Loucy (cell line): ENCODE data around the gene SULT1E1.

Source experiments
- H2AFZ ChIP-seq: fragments of 200-600 bp; sonication (generic); 2 replicates; pipeline ENCODE4 v1.6.0; 2016; ENCODE audit warnings: antibody characterized with exemption, mild to moderate bottlenecking, low read length, moderate library complexity
- H3F3A ChIP-seq: fragments of 200-600 bp; 2 replicates; pipeline ENCODE4 v1.6.0; 2016; ENCODE audit warnings: antibody characterized with exemption, low read depth, mild to moderate bottlenecking
- H3K27me3 ChIP-seq: fragments of 200-600 bp; sonication (generic); 2 replicates; pipeline ENCODE4 v1.6.1; 2014; ENCODE audit warnings: low read length, mild to moderate bottlenecking; ENCODE audit not compliant: insufficient read depth, poor library complexity, severe bottlenecking
- H3K36me3 ChIP-seq: fragments of 200-600 bp; sonication (generic); 2 replicates; pipeline ENCODE4 v1.6.1; 2016; ENCODE audit warnings: low read length; ENCODE audit not compliant: insufficient read depth
- H3K4me1 ChIP-seq: fragments of 200-600 bp; sonication (generic); 2 replicates; pipeline ENCODE4 v1.5.1; 2014; ENCODE audit warnings: low read length, mild to moderate bottlenecking; ENCODE audit not compliant: insufficient read depth, poor library complexity, severe bottlenecking
- H3K4me2 ChIP-seq: fragments of 200-600 bp; sonication (generic); 2 replicates; pipeline ENCODE4 v1.6.0; 2014; ENCODE audit warnings: antibody characterized with exemption, low read length, low read depth, mild to moderate bottlenecking; ENCODE audit not compliant: poor library complexity, severe bottlenecking
- H3K4me3 ChIP-seq: fragments of 200-600 bp; sonication (generic); 2 replicates; pipeline ENCODE4 v1.5.1; 2014; ENCODE audit warnings: low read length, mild to moderate bottlenecking, mixed read lengths; ENCODE audit not compliant: poor library complexity, severe bottlenecking
- H3K79me2 ChIP-seq: fragments of 200-600 bp; sonication (generic); 2 replicates; pipeline ENCODE4 v1.6.1; 2014; ENCODE audit warnings: low read length; ENCODE audit not compliant: insufficient read depth
- H3K9ac ChIP-seq: fragments of 200-600 bp; sonication (generic); 2 replicates; pipeline ENCODE4 v1.6.0; 2014; ENCODE audit warnings: mild to moderate bottlenecking, low read depth, low read length, moderate library complexity; ENCODE audit not compliant: poor library complexity, severe bottlenecking
- H3K9me2 ChIP-seq: fragments of 200-600 bp; sonication (generic); replicated peaks from 2 replicates; pipeline ENCODE4 v1.6.1; 2016; ENCODE audit warnings: low read depth, low read length, mixed read lengths
- H3K9me3 ChIP-seq: fragments of 200-600 bp; sonication (generic); 2 replicates; pipeline ENCODE4 v1.6.1; 2014; ENCODE audit warnings: mild to moderate bottlenecking, antibody characterized with exemption, low read length, low read depth; ENCODE audit not compliant: insufficient read depth
- H4K20me1 ChIP-seq: fragments of 200-600 bp; sonication (generic); 2 replicates; pipeline ENCODE4 v1.6.0; 2014; ENCODE audit warnings: antibody characterized with exemption, low read length, mild to moderate bottlenecking; ENCODE audit not compliant: insufficient read depth, poor library complexity, severe bottlenecking
- CTCF ChIP-seq: fragments of 200-600 bp; sonication (generic); conservative IDR thresholded peaks from 2 replicates; pipeline ENCODE4 v1.5.1; 2014; ENCODE audit warnings: mild to moderate bottlenecking, antibody characterized with exemption, low read length
- EZH2phosphoT487 ChIP-seq: fragments of 200-600 bp; IDR thresholded peaks from 2 replicates; pipeline ENCODE4 v1.6.1; 2018; ENCODE audit warnings: antibody characterized with exemption, mild to moderate bottlenecking, moderate library complexity, borderline replicate concordance

SULT1E1 gene

DNA sequence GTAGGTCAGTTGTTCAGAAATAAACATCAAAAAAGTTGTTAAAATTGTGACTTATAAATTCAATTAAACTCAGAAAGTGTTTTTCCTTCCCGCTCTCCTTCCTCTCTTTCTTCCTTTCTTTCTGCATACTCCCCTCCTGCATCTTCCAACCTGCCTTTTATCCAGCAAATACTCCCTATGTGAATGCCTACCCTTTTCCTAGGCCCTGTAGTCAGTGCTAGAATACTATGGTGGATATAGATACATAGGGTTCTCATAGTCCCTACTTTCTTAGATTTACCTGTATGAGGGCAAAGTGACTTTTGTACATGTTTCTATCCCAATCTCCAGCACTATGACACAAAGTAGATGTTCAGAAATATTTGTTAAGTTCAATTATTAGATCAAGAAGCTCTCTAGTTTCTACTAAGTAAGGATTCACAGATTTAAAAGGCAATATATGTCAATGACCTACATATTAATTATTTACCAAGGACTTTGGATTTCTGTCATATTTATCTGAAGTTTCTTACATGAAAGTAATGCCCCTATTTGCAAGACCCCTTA, 732 bp downstream of the SULT1E1 start:
- H3K79me2 ChIP-seq: no peaks in the 10 kb centered on the region
- H3K36me3 ChIP-seq: no peaks in the 10 kb centered on the region
- H3K4me2 ChIP-seq: no peak overlapping the region
- H3K9me2 ChIP-seq: no peaks in the 10 kb centered on the region
- H3K9me3 ChIP-seq: no peaks in the 10 kb centered on the region
- TF ChIP-seq EZH2phosphoT487 (no peak), CTCF (no peak)
- H3K9ac ChIP-seq: no peak overlapping the region
- no peaks in the 10 kb centered on the region for H3K27me3 ChIP-seq
- H3F3A ChIP-seq: no peaks in the 10 kb centered on the region
- no peak overlapping the region for H2AFZ ChIP-seq
- H3K4me3 ChIP-seq: no peak overlapping the region
- H3K4me1 ChIP-seq: no peaks in the 10 kb centered on the region
- H4K20me1 ChIP-seq: no peaks in the 10 kb centered on the region

DNA sequence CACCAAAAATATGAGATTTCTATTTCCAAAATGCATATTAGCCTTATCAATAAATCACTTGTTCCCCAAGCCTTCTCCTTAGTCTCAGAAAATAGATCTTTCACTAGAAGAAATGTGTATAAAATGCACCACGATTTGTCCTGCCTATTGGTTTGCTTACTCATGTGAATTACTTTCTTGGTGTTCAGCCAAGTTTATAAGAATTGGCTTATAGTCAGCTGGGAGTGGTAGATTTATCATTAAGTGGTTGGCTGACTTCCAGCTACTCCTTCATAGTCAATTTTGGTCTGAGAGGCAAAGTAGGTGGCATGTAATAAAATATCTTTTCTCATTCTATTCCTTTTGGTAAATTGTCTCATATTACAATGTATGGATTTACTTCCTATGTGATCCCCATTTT, 1.3 kb downstream of the SULT1E1 start:
- Histone ChIP-seq H4K20me1 (no peaks in the 10 kb centered on the region), H3K9ac (no peak overlapping the region), H3K4me2 (no peak overlapping the region), H3F3A (no peaks in the 10 kb centered on the region), H3K27me3 (no peaks in the 10 kb centered on the region), H3K9me3 (no peaks in the 10 kb centered on the region), H3K9me2 (no peaks in the 10 kb centered on the region), H3K36me3 (no peaks in the 10 kb centered on the region), H3K4me1 (no peaks in the 10 kb centered on the region), H3K79me2 (no peaks in the 10 kb centered on the region), H3K4me3 (no peak overlapping the region), H2AFZ (no peak overlapping the region)
- no peak for TF ChIP-seq CTCF
- no peak for TF ChIP-seq EZH2phosphoT487

DNA sequence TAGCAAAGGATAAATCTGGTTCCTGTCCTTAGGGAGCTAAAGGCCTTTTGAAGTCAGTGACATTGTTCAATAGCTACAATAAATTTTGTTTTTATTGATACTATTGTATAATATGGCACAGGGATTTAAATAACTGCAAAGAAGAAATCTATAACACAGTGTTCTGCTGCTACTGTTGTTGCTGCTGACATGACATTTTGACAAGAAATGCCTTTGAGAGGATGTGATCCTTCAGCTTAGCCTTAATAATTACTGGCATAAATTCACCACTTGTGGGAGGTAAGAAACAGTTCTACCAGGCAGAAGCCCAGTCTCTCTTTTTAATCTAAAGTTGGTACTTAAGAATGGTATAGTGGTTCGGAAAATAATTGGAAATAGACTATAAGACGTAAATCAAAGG, 4.1 kb downstream of the SULT1E1 start:
- H3K36me3 ChIP-seq: no peaks in the 10 kb centered on the region
- no peaks in the 10 kb centered on the region for H3K9me2 ChIP-seq
- no peak overlapping the region for H2AFZ ChIP-seq
- H3K4me1 ChIP-seq: no peaks in the 10 kb centered on the region
- no peak overlapping the region for H3K9ac ChIP-seq
- no peaks in the 10 kb centered on the region for H4K20me1 ChIP-seq
- no peaks in the 10 kb centered on the region for H3F3A ChIP-seq
- TF ChIP-seq CTCF (no peak), EZH2phosphoT487 (no peak)
- no peak overlapping the region for H3K4me3 ChIP-seq
- H3K27me3 ChIP-seq: no peaks in the 10 kb centered on the region
- H3K4me2 ChIP-seq: no peak overlapping the region
- no peaks in the 10 kb centered on the region for H3K79me2 ChIP-seq
- H3K9me3 ChIP-seq: no peaks in the 10 kb centered on the region
